D721Med (cell line): ENCODE data around the gene CA12.

Experiments
- DNase-seq: peaks from one replicate; pipeline ENCODE4 v3.0.0; 2011; ENCODE audit warnings: low spot score; ENCODE audit not compliant: insufficient read length
- FAIRE-seq: peaks from 2 replicates; lab custom pipeline; 2011; peaks lifted over from hg19 to GRCh38; lab: Jason Lieb, UNC
- TF ChIP-seq, protein P1 (sequence below): IDR thresholded peaks from 2 replicates; pipeline ENCODE4 v1.5.1; 2012; ENCODE audit warnings: mild to moderate bottlenecking, control low read depth; ENCODE audit not compliant: insufficient read depth; ENCODE audit errors: missing control alignments

The CA12 gene

DNA sequence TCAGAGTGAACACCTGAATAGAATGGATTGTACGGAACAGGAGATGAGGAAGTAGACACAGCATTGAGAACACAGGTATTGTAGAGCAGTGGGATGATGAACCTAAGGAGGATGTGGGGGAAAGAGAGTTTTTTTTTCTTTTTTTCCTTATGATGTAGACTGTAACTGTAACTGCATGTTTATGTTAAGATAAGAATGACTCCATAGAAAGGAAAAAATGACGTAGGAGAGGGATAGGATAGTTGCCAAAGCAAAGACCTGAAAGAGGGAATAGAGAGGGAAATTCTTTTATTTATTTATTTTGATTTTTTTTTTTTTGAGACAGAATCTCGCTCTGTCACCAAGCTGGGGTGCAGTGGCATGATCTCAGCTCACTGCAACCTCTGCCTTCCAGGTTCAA lies 71.0 kb downstream of the CA12 start:
- DNase-seq (no peak), FAIRE-seq (no peak)
- TF ChIP-seq, protein P1, sequence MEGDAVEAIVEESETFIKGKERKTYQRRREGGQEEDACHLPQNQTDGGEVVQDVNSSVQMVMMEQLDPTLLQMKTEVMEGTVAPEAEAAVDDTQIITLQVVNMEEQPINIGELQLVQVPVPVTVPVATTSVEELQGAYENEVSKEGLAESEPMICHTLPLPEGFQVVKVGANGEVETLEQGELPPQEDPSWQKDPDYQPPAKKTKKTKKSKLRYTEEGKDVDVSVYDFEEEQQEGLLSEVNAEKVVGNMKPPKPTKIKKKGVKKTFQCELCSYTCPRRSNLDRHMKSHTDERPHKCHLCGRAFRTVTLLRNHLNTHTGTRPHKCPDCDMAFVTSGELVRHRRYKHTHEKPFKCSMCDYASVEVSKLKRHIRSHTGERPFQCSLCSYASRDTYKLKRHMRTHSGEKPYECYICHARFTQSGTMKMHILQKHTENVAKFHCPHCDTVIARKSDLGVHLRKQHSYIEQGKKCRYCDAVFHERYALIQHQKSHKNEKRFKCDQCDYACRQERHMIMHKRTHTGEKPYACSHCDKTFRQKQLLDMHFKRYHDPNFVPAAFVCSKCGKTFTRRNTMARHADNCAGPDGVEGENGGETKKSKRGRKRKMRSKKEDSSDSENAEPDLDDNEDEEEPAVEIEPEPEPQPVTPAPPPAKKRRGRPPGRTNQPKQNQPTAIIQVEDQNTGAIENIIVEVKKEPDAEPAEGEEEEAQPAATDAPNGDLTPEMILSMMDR: no peak

DNA sequence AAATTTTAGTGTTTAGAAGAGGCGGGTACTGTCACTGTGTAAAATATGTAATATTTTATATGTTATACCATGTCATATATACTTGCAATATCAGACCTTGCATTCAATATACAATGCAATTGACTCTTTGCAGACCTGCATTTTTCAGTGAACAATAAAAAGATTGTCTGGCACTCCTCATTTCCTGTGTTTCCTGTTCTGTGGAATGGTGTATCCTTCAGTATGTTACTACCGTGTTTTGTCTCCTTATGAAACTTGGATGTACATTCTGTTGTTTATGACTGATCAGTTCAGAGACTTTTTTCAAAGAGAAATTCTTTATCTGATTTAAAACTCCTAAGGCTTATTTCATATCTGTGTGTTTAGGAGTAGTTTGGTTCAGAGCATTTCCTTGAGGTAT lies 72.7 kb downstream of the CA12 start:
- TF ChIP-seq, protein P1: no peak
- FAIRE-seq: no peak
- no peak for DNase-seq

DNA sequence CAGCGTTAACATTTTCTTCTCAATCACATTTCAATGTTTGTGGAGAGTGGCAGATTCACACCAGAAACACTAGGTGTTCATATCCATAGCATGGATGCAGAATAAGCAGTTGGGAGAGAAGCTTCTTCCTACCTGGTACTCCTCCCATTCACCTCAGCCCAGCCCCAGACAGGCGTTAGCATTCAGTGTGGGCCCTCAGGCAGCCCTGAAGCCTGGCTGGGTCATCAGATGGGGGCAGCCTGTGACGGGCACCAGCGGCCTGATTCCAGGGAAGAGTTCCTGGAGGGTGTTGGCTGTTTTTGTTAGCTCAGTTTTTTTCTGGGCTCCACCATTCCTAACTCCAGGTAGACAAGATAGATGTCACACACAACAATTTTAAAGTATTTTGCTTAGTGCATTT lies 73.2 kb downstream of the CA12 start:
- FAIRE-seq (no peak), DNase-seq (no peak)
- TF ChIP-seq, protein P1: no peak

DNA sequence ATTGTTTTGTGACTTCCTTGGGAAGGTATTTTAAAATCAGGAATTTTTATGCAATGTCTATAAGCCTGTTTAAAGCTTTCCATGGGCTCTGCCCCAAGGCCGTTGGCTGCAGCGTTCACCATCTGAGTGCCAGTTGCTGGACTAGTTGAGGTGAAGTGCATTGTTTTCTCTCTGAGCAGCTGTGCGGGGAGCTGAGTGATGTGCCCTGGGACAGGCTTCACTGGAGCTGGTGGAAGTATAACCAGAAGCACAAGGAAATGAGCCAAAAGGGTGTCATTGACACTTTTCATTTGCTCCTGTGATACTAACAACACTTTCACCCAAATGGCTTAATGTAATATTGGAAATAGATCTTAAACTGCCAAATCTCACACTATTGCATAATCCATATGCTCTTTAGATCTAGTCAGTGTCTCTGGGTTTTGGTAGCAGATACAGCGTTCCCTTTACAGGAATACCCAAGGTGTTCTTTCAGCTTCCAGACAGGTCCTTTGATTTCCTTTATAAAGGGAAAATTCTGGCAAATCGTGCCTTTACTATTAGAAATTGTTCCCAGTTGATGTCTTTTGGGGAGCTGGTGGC lies 75.1 kb downstream of the CA12 start:
- FAIRE-seq (no peak), DNase-seq (no peak)
- TF ChIP-seq, protein P1: no peak

DNA sequence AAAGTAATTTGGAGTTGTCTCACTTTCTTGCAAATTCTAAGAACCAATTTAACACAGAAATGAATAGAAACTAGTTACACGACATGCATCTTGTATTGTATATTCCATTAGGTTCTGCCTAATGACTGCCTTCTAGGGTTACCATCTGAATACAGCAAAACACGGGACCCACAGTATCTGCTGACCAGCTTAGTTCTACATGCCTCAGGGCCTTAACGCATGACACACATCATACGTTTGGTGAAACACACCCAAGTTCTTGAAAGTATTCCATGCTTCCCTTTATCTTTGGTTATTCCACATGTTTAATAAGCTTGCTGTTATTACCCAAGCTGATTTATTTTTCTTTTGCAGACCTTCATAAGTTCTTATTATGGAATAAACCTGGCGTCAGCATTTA lies 76.4 kb downstream of the CA12 start:
- TF ChIP-seq, protein P1: no peak
- FAIRE-seq: no peak
- DNase-seq: no peak

DNA sequence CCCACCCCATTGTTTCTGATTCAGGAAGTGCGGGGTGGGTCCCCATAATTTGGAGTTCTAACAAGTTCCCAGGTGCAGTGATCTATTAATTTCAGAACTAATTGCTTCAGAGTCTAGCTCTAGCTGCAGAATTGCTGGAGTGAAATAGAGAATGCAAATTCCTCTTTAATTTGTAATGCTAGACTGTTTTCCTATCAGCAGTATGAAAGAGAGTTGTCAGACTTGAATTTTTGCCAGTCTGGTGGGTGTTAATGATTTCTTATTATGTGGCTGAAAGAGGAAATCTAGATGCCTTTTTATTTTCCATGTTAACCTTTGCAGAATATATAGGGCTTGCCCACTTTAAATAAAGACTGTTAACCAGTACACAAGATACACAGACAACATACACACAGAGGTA lies 80.6 kb downstream of the CA12 start:
- FAIRE-seq (no peak), DNase-seq (no peak)
- TF ChIP-seq, protein P1: no peak

DNA sequence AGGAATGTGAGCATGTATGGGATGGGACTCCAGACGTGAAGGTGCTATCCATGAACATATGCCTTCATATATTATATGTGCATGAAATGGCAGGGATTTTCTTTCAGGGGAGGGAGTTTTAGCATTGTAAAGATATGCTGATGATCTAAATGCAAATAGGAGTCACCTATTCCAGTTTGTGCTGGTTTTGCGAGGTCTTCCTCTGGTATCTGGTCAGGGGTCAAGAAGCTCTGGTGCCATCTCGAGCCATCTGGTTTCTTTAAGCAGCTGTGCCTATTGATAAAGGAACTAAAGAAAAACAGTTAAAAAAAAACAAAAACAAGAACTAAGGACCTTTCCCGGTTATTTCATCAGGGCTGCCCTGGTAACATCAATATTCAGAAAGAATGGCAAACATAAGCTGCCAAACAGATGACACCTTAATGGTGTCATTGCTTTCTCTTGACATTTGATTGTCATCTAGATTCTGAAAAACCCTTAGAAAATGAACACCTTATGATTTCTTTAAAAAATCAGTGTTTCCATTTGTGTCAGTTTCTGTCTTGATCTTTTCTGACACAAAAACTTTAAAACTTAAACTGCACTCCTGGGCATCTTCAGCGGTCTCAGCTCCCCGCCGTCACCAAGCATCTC lies 81.6 kb downstream of the CA12 start:
- DNase-seq: no peak
- TF ChIP-seq, protein P1: no peak
- FAIRE-seq: no peak
